Neural cell (in vitro differentiated cells): Measurements from ENCODE around the gene MPPED2. TPM values are rescaled to one million over a fixed set of nuclear protein-coding genes. Genes with fewer than 3 reads are reported as not detected.

Experiments used
- H2AFZ ChIP-seq: fragments of 200-600, 300-800 bp; sonication (generic), shearing (Covaris generic); 2 replicates; pipeline ENCODE4 v1.6.0; 2014; ENCODE audit warnings: low read depth, mild to moderate bottlenecking, antibody characterized with exemption, low read length, moderate library complexity
- H3F3A ChIP-seq: fragments of 200-600 bp; shearing (Covaris generic); 2 replicates; pipeline ENCODE4 v1.6.1; 2016; ENCODE audit warnings: mild to moderate bottlenecking, moderate library complexity, mixed read lengths, antibody characterized with exemption, low read length; ENCODE audit not compliant: insufficient read depth, poor library complexity, severe bottlenecking
- H3K27ac ChIP-seq: fragments of 200-600, 300-800 bp; sonication (generic), shearing (Covaris generic); 2 replicates; pipeline ENCODE4 v1.5.1; 2014; ENCODE audit warnings: mild to moderate bottlenecking, low read length, moderate library complexity
- H3K27me3 ChIP-seq: fragments of 300-800, 200-600 bp; sonication (generic), shearing (Covaris generic); 2 replicates; pipeline ENCODE4 v1.6.0; 2014; ENCODE audit warnings: mild to moderate bottlenecking, low read depth, low read length, moderate library complexity; ENCODE audit not compliant: insufficient read depth
- H3K36me3 ChIP-seq: fragments of 300-800, 200-600 bp; sonication (generic), shearing (Covaris generic); 2 replicates; pipeline ENCODE4 v1.5.1; 2014; ENCODE audit warnings: mild to moderate bottlenecking, antibody characterized with exemption, low read length, moderate library complexity; ENCODE audit not compliant: insufficient read depth
- H3K4me2 ChIP-seq: fragments of 300-800, 200-600 bp; sonication (generic), shearing (Covaris generic); 2 replicates; pipeline ENCODE4 v1.6.0; 2014; ENCODE audit warnings: mild to moderate bottlenecking, low read length
- H3K4me3 ChIP-seq: fragments of 300-800, 200-600 bp; sonication (generic), shearing (Covaris generic); 2 replicates; pipeline ENCODE4 v1.5.1; 2014; ENCODE audit warnings: mild to moderate bottlenecking, low read length, moderate library complexity
- H3K79me2 ChIP-seq: fragments of 200-600 bp; shearing (Covaris generic); replicated peaks from 2 replicates; pipeline ENCODE4 v1.6.0; 2014; ENCODE audit warnings: mild to moderate bottlenecking, low read length, moderate library complexity; ENCODE audit not compliant: insufficient read depth
- H3K9ac ChIP-seq: fragments of 300-800, 200-600 bp; sonication (generic), shearing (Covaris generic); 2 replicates; pipeline ENCODE4 v1.6.1; 2016; ENCODE audit warnings: mild to moderate bottlenecking, low read length, mixed read lengths
- H3K9me2 ChIP-seq: fragments of 200-600 bp; shearing (Covaris generic); 2 replicates; pipeline ENCODE4 v1.6.1; 2016; ENCODE audit warnings: mild to moderate bottlenecking, low read length, mixed read lengths; ENCODE audit not compliant: insufficient read depth
- H3K9me3 ChIP-seq: fragments of 200-600, 300-800 bp; sonication (generic), shearing (Covaris generic); 2 replicates; pipeline ENCODE4 v1.6.1; 2016; ENCODE audit warnings: mild to moderate bottlenecking, mixed run types, low read length, moderate library complexity, mixed read lengths
- H4K20me1 ChIP-seq: fragments of 200-600 bp; shearing (Covaris generic); 2 replicates; pipeline ENCODE4 v1.6.1; 2016; ENCODE audit warnings: mild to moderate bottlenecking, mixed run types; ENCODE audit not compliant: insufficient read depth
- CTCF ChIP-seq: fragments of 450-650 bp; IDR thresholded peaks from 2 replicates; pipeline ENCODE4 v1.5.1; 2014; ENCODE audit warnings: antibody characterized with exemption, mild to moderate bottlenecking, moderate library complexity; ENCODE audit not compliant: poor library complexity, severe bottlenecking
- EP300 ChIP-seq: fragments of 450-650 bp; conservative IDR thresholded peaks from 2 replicates; pipeline ENCODE4 v1.6.1; 2014; ENCODE audit warnings: antibody characterized with exemption, mild to moderate bottlenecking, moderate library complexity; ENCODE audit not compliant: poor library complexity, severe bottlenecking
- EZH2 ChIP-seq: fragments of 200-600, 300-800 bp; shearing (Covaris generic), sonication (generic); IDR thresholded peaks from 2 replicates; pipeline ENCODE4 v1.6.1; 2014; ENCODE audit warnings: antibody characterized with exemption, low read length, borderline replicate concordance, mild to moderate bottlenecking; ENCODE audit not compliant: insufficient read depth, poor library complexity, severe bottlenecking
- MXI1 ChIP-seq: fragments of 450-650 bp; conservative IDR thresholded peaks from 2 replicates; pipeline ENCODE4 v1.6.1; 2014; ENCODE audit warnings: antibody characterized with exemption, mild to moderate bottlenecking; ENCODE audit not compliant: poor library complexity, severe bottlenecking
- POLR2AphosphoS5 ChIP-seq: IDR thresholded peaks from 2 replicates; pipeline ENCODE4 v1.6.1; 2012
- RAD21 ChIP-seq: fragments of 450-650 bp; conservative IDR thresholded peaks from 2 replicates; pipeline ENCODE4 v1.6.1; 2014; ENCODE audit warnings: antibody characterized with exemption, mild to moderate bottlenecking, moderate library complexity
- REST ChIP-seq: IDR thresholded peaks from 2 replicates; pipeline ENCODE4 v1.6.1; 2012; ENCODE audit warnings: borderline replicate concordance
- SMC3 ChIP-seq: fragments of 450-650 bp; conservative IDR thresholded peaks from 2 replicates; pipeline ENCODE4 v1.6.1; 2014; ENCODE audit warnings: antibody characterized with exemption, mild to moderate bottlenecking, moderate library complexity; ENCODE audit not compliant: poor library complexity
- TAF1 ChIP-seq: IDR thresholded peaks from 2 replicates; pipeline ENCODE4 v1.6.1; 2012; ENCODE audit warnings: low read depth
- polyA plus RNA-seq: library from polyadenylated mRNA; depleted of rRNA; stranded (reverse); fragments of >200 nt; gene quantifications from 2 replicates; pipeline ENCODE4 v1.2.3, GENCODE V29; 2014

MPPED2 gene
- polyA plus RNA-seq, 1 donor from 2014 or later = 99.7 TPM

GRCh38 chr11:30568931-30569330 lies 17.2 kb downstream of the MPPED2 start:
- H3K9me2 ChIP-seq = no peaks in the 10 kb centered on the region
- H3K4me3 ChIP-seq = no peak overlapping the region
- H3F3A ChIP-seq = peaks cover 3% of the 10 kb centered on the region
- H4K20me1 ChIP-seq = no peaks in the 10 kb centered on the region
- H3K9ac ChIP-seq = no peak overlapping the region
- no peak overlapping the region for H3K27ac ChIP-seq
- H3K9me3 ChIP-seq = no peaks in the 10 kb centered on the region
- H3K27me3 ChIP-seq = no peaks in the 10 kb centered on the region
- no peak overlapping the region for H3K4me2 ChIP-seq
- TF ChIP-seq TAF1 = no peak
- no peak for TF ChIP-seq SMC3
- no peak for TF ChIP-seq MXI1
- H3K36me3 ChIP-seq = peaks cover 3% of the 10 kb centered on the region
- no peak overlapping the region for H2AFZ ChIP-seq
- H3K79me2 ChIP-seq = peaks cover 70% of the 10 kb centered on the region

- Histone ChIP-seq H2AFZ (no peak overlapping the region), H3K27ac (no peak overlapping the region), H3K9ac (no peak overlapping the region), H3F3A (peaks cover 3% of the 10 kb centered on the region), H4K20me1 (no peaks in the 10 kb centered on the region), H3K4me3 (no peak overlapping the region), H3K4me2 (no peak overlapping the region), H3K79me2 (peaks cover 68% of the 10 kb centered on the region), H3K27me3 (no peaks in the 10 kb centered on the region), H3K9me2 (no peaks in the 10 kb centered on the region), H3K9me3 (peaks cover 4% of the 10 kb centered on the region), H3K36me3 (peaks cover 3% of the 10 kb centered on the region)
- no peak for TF ChIP-seq SMC3
- TF ChIP-seq REST = no peak
- TF ChIP-seq POLR2AphosphoS5 = no peak
- TF ChIP-seq RAD21 = no peak
- TF ChIP-seq MXI1 = no peak
- no peak for TF ChIP-seq EZH2
- no peak for TF ChIP-seq CTCF
- no peak for TF ChIP-seq EP300
- TF ChIP-seq TAF1 = no peak
Measured at GRCh38 chr11:30567644-30568043, 18.5 kb downstream of the MPPED2 start.

- H3K4me3 ChIP-seq = no peak overlapping the region
- peaks cover 3% of the 10 kb centered on the region for H3F3A ChIP-seq
- peaks cover 7% of the 10 kb centered on the region for H3K36me3 ChIP-seq
- TF ChIP-seq EP300 (no peak), REST (no peak), MXI1 (no peak), POLR2AphosphoS5 (no peak), EZH2 (no peak), CTCF (no peak), TAF1 (no peak), SMC3 (no peak), RAD21 (no peak)
- H3K4me2 ChIP-seq = no peak overlapping the region
- H4K20me1 ChIP-seq = no peaks in the 10 kb centered on the region
- no peak overlapping the region for H2AFZ ChIP-seq
- H3K9ac ChIP-seq = no peak overlapping the region
- no peaks in the 10 kb centered on the region for H3K9me2 ChIP-seq
- H3K79me2 ChIP-seq = peaks cover 71% of the 10 kb centered on the region
- peaks cover 4% of the 10 kb centered on the region for H3K9me3 ChIP-seq
- H3K27me3 ChIP-seq = no peaks in the 10 kb centered on the region
- no peak overlapping the region for H3K27ac ChIP-seq
Measured at GRCh38 chr11:30567120-30567519, 19.0 kb downstream of the MPPED2 start.
